NT2/D1 (cell line): ENCODE measurements around the gene NRXN3.

Experiments used
- SUZ12 ChIP-seq: IDR thresholded peaks from 2 replicates; pipeline ENCODE4 v1.6.1; 2011; ENCODE audit not compliant: insufficient read length, insufficient read depth; ENCODE audit errors: extremely low read depth
- YY1 ChIP-seq: IDR thresholded peaks from 2 replicates; pipeline ENCODE4 v1.6.1; 2011; ENCODE audit not compliant: insufficient read length, insufficient read depth

- no peak for TF ChIP-seq SUZ12
- no peak for TF ChIP-seq YY1
Measured at GRCh38 chr14:79786522-79786921, 1616.3 kb downstream of the NRXN3 start.
